ENCODE data around the gene EPB41L2. TPM values are rescaled to one million over a fixed set of nuclear protein-coding genes. Genes with fewer than 3 reads are reported as not detected.

Gene EPB41L2
- total RNA-seq, 6 experiments from 2014 or later: 15.3 to 38.5 (median 24.6) TPM

GRCh38 chr6:130870179-130870880, 192.7 kb downstream of the EPB41L2 start:
- peak in 2 of 4 donors; percentile 55 to 61 for ATAC-seq
- intact Hi-C loops (cut with DNase I): no loop called here
- no peak for DNase-seq
- WGBS (ENCODE audit: insufficient coverage, low coverage, low lambda C conversion rate, missing lambda C conversion rate): 61% methylated on average over 9 of the region's 9 CpGs
- TF ChIP-seq POLR2A (IDR thresholded peaks at IDR 0.05): no peak
- TF ChIP-seq, protein P1, sequence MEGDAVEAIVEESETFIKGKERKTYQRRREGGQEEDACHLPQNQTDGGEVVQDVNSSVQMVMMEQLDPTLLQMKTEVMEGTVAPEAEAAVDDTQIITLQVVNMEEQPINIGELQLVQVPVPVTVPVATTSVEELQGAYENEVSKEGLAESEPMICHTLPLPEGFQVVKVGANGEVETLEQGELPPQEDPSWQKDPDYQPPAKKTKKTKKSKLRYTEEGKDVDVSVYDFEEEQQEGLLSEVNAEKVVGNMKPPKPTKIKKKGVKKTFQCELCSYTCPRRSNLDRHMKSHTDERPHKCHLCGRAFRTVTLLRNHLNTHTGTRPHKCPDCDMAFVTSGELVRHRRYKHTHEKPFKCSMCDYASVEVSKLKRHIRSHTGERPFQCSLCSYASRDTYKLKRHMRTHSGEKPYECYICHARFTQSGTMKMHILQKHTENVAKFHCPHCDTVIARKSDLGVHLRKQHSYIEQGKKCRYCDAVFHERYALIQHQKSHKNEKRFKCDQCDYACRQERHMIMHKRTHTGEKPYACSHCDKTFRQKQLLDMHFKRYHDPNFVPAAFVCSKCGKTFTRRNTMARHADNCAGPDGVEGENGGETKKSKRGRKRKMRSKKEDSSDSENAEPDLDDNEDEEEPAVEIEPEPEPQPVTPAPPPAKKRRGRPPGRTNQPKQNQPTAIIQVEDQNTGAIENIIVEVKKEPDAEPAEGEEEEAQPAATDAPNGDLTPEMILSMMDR (IDR thresholded peaks at IDR 0.05): no peak
- Histone ChIP-seq H3K4me1 (peaks cover 0 to 8% (median 0%) of the 10 kb centered on the region in 4 donors), H3K9me3 (no peaks in the 10 kb centered on the region), H3K27me3 (no peaks in the 10 kb centered on the region), H3K36me3 (no peaks in the 10 kb centered on the region), H3K27ac (no peak overlapping the region), H3K4me3 (no peak overlapping the region)

- intact Hi-C loops (cut with DNase I): no loop called here
- TF ChIP-seq, protein P1 (IDR thresholded peaks at IDR 0.05): no peak
- no peak for TF ChIP-seq POLR2A (IDR thresholded peaks at IDR 0.05)
- no peak for DNase-seq
These were observed 193.4 kb downstream of the EPB41L2 start for GRCh38 chr6:130869681-130870080.

DNA sequence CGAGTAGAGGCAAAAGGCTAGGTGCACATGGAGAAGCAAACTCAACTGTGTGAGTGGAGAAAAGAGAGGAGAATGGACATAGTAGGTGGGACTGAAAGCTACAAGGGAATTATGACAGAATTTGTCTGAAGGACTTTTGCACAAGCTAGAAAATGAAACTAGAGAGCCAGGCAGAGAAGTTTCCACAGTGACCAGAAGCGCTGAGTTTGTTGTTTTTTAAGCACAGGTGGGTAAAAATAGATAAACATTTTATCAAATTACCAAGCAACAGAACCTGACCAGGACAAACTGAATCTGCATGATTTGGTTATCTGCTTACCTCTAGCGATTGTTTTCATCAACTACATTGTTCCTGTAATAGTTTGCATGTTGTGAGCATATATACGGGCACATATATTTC, 197.3 kb downstream of the EPB41L2 start:
- 79% methylated on average over 4 of the region's 4 CpGs for WGBS (ENCODE audit: insufficient coverage, low coverage, low lambda C conversion rate, missing lambda C conversion rate)
- H3K36me3 ChIP-seq: no peaks in the 10 kb centered on the region
- no peak for ATAC-seq

More at GRCh38 chr6:130869681-130870080, 193.4 kb downstream of the EPB41L2 start:
- H3K4me3 ChIP-seq: no peak overlapping the region
- H3K36me3 ChIP-seq: no peaks in the 10 kb centered on the region
- H3K4me1 ChIP-seq: peaks cover 0 to 11% (median 0%) of the 10 kb centered on the region in 4 donors
- no peak overlapping the region for H3K27ac ChIP-seq
- no peaks in the 10 kb centered on the region for H3K27me3 ChIP-seq
- 85% methylated on average over 9 of the region's 10 CpGs for WGBS (ENCODE audit: insufficient coverage, low coverage, low lambda C conversion rate, missing lambda C conversion rate)
- ATAC-seq: peak in 1 of 4 donors; percentile 25
- no peaks in the 10 kb centered on the region for H3K9me3 ChIP-seq

DNA sequence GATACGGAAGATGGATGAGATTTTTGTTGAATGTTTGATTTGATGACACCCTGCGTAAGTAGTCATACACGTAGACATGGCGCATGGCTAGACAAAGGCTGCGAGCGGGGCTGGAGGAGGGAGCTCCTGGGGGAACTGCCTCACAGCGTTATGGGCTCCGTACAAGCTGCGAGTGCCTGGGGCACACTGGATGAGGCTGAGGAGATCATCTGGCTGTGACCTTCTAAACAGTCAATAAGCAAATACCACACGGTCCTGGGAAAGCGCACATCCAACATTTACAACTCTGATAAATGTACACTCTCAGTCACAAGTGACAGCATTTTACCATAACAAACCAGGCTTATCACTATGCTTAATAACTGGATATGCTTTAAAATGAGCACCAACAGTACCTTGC, 198.7 kb downstream of the EPB41L2 start:
- WGBS (ENCODE audit: insufficient coverage, low coverage, low lambda C conversion rate, missing lambda C conversion rate): 45% methylated on average over 11 of the region's 11 CpGs
- peak overlapping the region in 2 of 3 donors; percentile 30 to 42 for H3K27ac ChIP-seq
- ATAC-seq: peak; percentile 78 to 86 (median 82)
- TF ChIP-seq POLR2A (IDR thresholded peaks at IDR 0.05): no peak
- TF ChIP-seq, protein P1 (IDR thresholded peaks at IDR 0.05): no peak
- H3K4me1 ChIP-seq: peaks cover 0 to 27% (median 4%) of the 10 kb centered on the region in 4 donors
- DNase-seq: peak in 2 of 3 donors; percentile 38 to 60
- no peaks in the 10 kb centered on the region for H3K27me3 ChIP-seq
- no peaks in the 10 kb centered on the region for H3K36me3 ChIP-seq
- H3K9me3 ChIP-seq: no peaks in the 10 kb centered on the region
- intact Hi-C loops (cut with DNase I): no loop called here
- H3K4me3 ChIP-seq: peak overlapping the region in 1 of 3 donors; percentile 5

More for the DNA sequence above, 197.3 kb downstream of the EPB41L2 start:
- Histone ChIP-seq H3K9me3 (no peaks in the 10 kb centered on the region), H3K27me3 (no peaks in the 10 kb centered on the region), H3K4me1 (peaks cover 0 to 35% (median 4%) of the 10 kb centered on the region in 4 donors), H3K27ac (no peak overlapping the region), H3K4me3 (no peak overlapping the region)
- intact Hi-C loops (cut with DNase I): no loop called here
- no peak for DNase-seq
- TF ChIP-seq, protein P1 (IDR thresholded peaks at IDR 0.05): no peak
- TF ChIP-seq POLR2A (IDR thresholded peaks at IDR 0.05): no peak
